ENCODE results near the gene CA9. TPM values are rescaled to one million over a fixed set of nuclear protein-coding genes. Genes with fewer than 3 reads are reported as not detected.

The CA9 gene
- total and polyA plus RNA-seq, 9 of the 15 experiments (the other 6 are each of a cell fraction or from before 2014, with no cell fraction given) = 0.15 to 10.6 (median 0.60) TPM; not detected in 4

DNA sequence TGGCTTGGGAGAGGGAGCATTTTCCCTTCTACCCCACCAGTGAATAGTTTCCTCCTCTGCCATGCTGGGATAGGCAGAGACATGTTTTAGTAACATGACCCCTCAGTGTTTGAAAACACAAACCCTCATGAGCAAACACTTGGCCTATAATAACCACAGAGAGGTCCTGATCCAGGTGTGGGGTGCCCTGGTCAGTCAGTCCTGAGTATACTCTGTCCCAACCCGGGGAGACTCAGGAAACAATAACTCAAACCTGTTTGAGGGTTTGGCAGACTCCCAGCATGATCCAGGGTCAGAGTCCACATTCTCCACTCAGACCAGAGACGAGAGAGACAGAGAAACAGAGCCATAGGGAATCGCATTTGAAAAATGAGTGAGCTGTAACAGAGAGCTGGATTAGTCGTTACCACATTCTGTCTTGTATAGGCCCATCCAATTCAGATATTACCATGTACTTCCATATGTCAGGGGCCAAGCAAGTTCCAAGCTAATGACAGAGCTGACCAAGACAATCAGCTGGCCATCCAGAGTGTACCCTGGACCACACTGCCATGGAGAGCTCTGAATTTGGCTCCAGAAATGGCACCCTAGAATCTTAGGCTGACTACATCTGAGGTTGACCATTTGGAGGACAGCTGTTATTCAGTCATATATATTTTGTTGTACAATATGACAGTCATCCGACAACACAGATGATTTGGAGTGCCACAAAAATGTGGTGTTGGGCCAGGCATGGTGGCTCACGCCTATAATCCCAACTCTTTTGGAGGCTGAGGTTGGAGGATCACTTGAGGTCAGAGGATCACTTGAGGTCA lies 4.2 kb upstream of the CA9 start (continued):
- TF ChIP-seq, protein P1, sequence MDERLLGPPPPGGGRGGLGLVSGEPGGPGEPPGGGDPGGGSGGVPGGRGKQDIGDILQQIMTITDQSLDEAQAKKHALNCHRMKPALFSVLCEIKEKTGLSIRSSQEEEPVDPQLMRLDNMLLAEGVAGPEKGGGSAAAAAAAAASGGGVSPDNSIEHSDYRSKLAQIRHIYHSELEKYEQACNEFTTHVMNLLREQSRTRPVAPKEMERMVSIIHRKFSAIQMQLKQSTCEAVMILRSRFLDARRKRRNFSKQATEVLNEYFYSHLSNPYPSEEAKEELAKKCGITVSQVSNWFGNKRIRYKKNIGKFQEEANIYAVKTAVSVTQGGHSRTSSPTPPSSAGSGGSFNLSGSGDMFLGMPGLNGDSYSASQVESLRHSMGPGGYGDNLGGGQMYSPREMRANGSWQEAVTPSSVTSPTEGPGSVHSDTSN (CRISPR knock-in tag; IDR thresholded peaks at IDR 0.05; ENCODE audit: low read depth) = no peak
- TF ChIP-seq, protein P1 (tag; conservative IDR thresholded peaks at IDR 0.05; ENCODE audit: low read depth) = no peak
- no peak for TF ChIP-seq ZNF551 (CRISPR knock-in tag; IDR thresholded peaks at IDR 0.05)
- TF ChIP-seq, protein P2, sequence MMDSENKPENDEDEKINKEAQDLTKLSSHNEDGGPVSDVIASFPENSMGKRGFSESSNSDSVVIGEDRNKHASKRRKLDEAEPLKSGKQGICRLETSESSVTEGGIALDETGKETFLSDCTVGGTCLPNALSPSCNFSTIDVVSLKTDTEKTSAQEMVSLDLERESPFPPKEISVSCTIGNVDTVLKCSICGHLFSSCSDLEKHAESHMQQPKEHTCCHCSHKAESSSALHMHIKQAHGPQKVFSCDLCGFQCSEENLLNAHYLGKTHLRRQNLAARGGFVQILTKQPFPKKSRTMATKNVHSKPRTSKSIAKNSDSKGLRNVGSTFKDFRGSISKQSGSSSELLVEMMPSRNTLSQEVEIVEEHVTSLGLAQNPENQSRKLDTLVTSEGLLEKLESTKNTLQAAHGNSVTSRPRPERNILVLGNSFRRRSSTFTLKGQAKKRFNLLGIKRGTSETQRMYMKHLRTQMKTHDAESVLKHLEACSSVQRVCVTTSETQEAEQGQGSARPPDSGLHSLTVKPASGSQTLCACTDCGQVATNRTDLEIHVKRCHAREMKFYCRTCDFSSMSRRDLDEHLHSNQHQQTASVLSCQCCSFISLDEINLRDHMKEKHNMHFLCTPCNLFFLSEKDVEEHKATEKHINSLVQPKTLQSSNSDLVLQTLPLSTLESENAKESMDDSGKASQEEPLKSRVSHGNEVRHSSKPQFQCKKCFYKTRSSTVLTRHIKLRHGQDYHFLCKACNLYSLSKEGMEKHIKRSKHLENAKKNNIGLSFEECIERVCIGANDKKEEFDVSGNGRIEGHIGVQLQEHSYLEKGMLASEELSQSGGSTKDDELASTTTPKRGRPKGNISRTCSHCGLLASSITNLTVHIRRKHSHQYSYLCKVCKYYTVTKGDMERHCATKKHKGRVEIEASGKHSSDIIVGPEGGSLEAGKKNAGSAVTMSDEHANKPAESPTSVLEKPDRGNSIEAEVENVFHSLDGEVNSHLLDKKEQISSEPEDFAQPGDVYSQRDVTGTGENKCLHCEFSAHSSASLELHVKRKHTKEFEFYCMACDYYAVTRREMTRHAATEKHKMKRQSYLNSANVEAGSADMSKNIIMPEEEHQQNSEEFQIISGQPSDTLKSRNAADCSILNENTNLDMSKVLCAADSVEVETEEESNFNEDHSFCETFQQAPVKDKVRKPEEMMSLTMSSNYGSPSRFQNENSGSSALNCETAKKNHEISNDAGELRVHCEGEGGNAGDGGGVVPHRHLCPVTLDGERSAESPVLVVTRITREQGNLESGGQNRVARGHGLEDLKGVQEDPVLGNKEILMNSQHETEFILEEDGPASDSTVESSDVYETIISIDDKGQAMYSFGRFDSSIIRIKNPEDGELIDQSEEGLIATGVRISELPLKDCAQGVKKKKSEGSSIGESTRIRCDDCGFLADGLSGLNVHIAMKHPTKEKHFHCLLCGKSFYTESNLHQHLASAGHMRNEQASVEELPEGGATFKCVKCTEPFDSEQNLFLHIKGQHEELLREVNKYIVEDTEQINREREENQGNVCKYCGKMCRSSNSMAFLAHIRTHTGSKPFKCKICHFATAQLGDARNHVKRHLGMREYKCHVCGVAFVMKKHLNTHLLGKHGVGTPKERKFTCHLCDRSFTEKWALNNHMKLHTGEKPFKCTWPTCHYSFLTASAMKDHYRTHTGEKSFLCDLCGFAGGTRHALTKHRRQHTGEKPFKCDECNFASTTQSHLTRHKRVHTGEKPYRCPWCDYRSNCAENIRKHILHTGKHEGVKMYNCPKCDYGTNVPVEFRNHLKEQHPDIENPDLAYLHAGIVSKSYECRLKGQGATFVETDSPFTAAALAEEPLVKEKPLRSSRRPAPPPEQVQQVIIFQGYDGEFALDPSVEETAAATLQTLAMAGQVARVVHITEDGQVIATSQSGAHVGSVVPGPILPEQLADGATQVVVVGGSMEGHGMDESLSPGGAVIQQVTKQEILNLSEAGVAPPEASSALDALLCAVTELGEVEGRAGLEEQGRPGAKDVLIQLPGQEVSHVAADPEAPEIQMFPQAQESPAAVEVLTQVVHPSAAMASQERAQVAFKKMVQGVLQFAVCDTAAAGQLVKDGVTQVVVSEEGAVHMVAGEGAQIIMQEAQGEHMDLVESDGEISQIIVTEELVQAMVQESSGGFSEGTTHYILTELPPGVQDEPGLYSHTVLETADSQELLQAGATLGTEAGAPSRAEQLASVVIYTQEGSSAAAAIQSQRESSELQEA (IDR thresholded peaks at IDR 0.05; ENCODE audit: low read depth) = no peak

Data from K562 (cell line).